HEK293 (cell line): Measurements from ENCODE around the gene WDR19.

Experiments used
- KLF16 ChIP-seq: fragments of 450-650 bp; formaldehyde crosslinking; IDR thresholded peaks from 2 replicates; pipeline ENCODE4 v1.5.1; 2017; ENCODE audit warnings: missing biosample characterization, missing genetic modification characterization
- TF ChIP-seq, protein P1 (sequence below): fragments of 450-650 bp; formaldehyde crosslinking; IDR thresholded peaks from 2 replicates; pipeline ENCODE4 v1.5.1; 2016; ENCODE audit warnings: missing biosample characterization, missing genetic modification characterization

DNA sequence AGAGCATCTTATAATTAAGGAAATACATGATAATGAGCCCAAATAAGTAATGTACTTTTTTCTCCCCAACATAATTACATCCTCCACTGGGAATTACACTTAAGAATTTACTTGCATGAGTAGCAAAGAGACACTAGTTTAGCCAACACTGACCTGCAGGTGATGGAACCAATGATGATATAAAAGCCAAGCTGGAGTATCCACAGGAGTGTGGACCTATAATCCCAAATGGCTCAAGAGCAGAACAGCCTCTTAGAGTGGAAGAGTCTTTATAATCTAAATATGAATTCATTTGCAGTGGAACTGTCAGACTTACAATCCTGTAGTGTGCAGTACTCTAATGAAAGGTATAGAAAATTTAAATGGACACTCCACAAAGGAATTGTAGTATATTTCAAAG lies 22.2 kb downstream of the WDR19 start:
- TF ChIP-seq, protein P1, sequence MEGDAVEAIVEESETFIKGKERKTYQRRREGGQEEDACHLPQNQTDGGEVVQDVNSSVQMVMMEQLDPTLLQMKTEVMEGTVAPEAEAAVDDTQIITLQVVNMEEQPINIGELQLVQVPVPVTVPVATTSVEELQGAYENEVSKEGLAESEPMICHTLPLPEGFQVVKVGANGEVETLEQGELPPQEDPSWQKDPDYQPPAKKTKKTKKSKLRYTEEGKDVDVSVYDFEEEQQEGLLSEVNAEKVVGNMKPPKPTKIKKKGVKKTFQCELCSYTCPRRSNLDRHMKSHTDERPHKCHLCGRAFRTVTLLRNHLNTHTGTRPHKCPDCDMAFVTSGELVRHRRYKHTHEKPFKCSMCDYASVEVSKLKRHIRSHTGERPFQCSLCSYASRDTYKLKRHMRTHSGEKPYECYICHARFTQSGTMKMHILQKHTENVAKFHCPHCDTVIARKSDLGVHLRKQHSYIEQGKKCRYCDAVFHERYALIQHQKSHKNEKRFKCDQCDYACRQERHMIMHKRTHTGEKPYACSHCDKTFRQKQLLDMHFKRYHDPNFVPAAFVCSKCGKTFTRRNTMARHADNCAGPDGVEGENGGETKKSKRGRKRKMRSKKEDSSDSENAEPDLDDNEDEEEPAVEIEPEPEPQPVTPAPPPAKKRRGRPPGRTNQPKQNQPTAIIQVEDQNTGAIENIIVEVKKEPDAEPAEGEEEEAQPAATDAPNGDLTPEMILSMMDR (tag by site-specific recombination): no peak
- TF ChIP-seq KLF16 (tag by site-specific recombination): no peak
